ENCODE data around the gene ARMCX6.

ARMCX6 gene

DNA sequence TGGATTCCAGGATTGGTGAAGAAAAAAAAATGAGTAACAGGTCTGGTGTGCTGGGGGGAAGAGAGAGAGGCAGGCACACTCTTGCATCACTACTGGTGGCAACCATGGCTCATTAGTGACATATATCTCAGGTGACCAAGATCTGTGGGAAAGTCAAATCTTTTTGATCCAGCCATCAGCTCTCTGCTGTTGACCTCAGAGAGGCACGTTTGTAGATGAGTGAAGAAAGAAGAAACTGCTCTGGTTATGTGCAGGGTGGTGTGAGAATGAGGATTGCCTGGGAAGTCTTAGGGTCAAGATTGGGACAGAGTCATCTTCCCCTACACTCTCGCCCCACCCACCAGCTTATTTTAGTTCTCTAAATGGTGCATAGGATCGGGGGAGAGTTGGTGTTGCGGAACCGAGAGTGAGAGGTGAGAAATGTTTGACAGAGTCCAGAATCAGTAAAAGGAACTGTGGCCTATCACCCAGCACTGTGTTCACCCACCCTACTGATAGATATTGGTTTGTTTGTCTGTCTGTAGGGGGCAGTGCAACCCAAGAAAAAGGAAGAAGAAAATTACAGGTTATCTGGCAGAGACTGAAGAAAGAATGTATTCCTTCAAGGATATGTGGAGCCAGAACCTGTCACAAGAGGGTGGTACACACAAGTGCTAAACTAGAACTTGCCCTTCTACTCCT, 21.9 kb downstream of the ARMCX6 start:
- no peak overlapping the region for H3K4me3 ChIP-seq (ENCODE audit: low read length)
- TF ChIP-seq ZNF274 (IDR thresholded peaks at IDR 0.05; ENCODE audit: low read depth, low read length): no peak

All from GM08714 (cell line).